SK-N-MC (cell line): ENCODE data around the gene FARS2.

ENCODE experiments used
- EZH2 ChIP-seq: fragments of 200-600 bp; sonication (generic); IDR thresholded peaks from one replicate; pipeline ENCODE4 v1.6.1; 2017; ENCODE audit warnings: antibody characterized with exemption
- POLR2AphosphoS5 ChIP-seq: IDR thresholded peaks from 2 replicates; pipeline ENCODE4 v1.6.1; 2012; ENCODE audit warnings: mild to moderate bottlenecking, low read depth, low read length, borderline replicate concordance

- no peak for TF ChIP-seq EZH2
- TF ChIP-seq POLR2AphosphoS5 = no peak
Observed at GRCh38 chr6:5333658-5334057, 72.3 kb downstream of the FARS2 start.
